ENCODE results near the gene DUSP2.

The DUSP2 gene

GRCh38 chr2:96098900-96099590 is 46.2 kb downstream of the DUSP2 start:
- ATAC-seq = no peak
- no peaks in the 10 kb centered on the region for H3K9me3 Mint-ChIP-seq
- no peaks in the 10 kb centered on the region for H3K27me3 Mint-ChIP-seq
- H3K27ac Mint-ChIP-seq = peak overlapping the region in 1 of 2 donors; percentile 67
- no peaks in the 10 kb centered on the region for H3K4me1 Mint-ChIP-seq
- DNase-seq = peak; percentile 0 to 3
- no peak overlapping the region for H3K4me3 Mint-ChIP-seq

GRCh38 chr2:96097951-96098823 is 47.1 kb downstream of the DUSP2 start:
- Mint-ChIP-seq H3K4me1 (no peaks in the 10 kb centered on the region), H3K27ac (peak overlapping the region in 1 of 2 donors; percentile 92), H3K9me3 (no peaks in the 10 kb centered on the region), H3K27me3 (no peaks in the 10 kb centered on the region), H3K4me3 (no peak overlapping the region)
- peak; percentile 0 to 5 for DNase-seq
- no peak for ATAC-seq

- DNase-seq (no peak), ATAC-seq (no peak)
- Mint-ChIP-seq H3K9me3 (no peaks in the 10 kb centered on the region), H3K27ac (no peak overlapping the region), H3K4me3 (no peak overlapping the region), H3K4me1 (no peaks in the 10 kb centered on the region), H3K27me3 (no peaks in the 10 kb centered on the region)
These were observed 47.8 kb downstream of the DUSP2 start for GRCh38 chr2:96097441-96097840.

GRCh38 chr2:96095116-96095636 is 50.1 kb downstream of the DUSP2 start:
- H3K9me3 Mint-ChIP-seq = no peaks in the 10 kb centered on the region
- DNase-seq (no peak), ATAC-seq (no peak)
- H3K27me3 Mint-ChIP-seq = no peaks in the 10 kb centered on the region
- no peaks in the 10 kb centered on the region for H3K4me1 Mint-ChIP-seq
- H3K27ac Mint-ChIP-seq = no peak overlapping the region
- no peak overlapping the region for H3K4me3 Mint-ChIP-seq

GRCh38 chr2:96093528-96093927 is 51.7 kb downstream of the DUSP2 start:
- no peak for ATAC-seq
- no peaks in the 10 kb centered on the region for H3K9me3 Mint-ChIP-seq
- H3K27ac Mint-ChIP-seq = no peak overlapping the region

More at GRCh38 chr2:96093528-96093927, 51.7 kb downstream of the DUSP2 start:
- no peak for DNase-seq
- Mint-ChIP-seq H3K4me1 (no peaks in the 10 kb centered on the region), H3K4me3 (no peak overlapping the region), H3K27me3 (no peaks in the 10 kb centered on the region)
